ELR (cell line): ENCODE measurements around the gene KCNMB3.
A peak's percentile ranks its signal among the peaks of the same experiment; 100 is the strongest.

Experiments
- DNase-seq: peaks from one replicate; pipeline ENCODE4 v3.0.0-alpha.2; 2015; ENCODE audit warnings: low read depth

The KCNMB3 gene

DNA sequence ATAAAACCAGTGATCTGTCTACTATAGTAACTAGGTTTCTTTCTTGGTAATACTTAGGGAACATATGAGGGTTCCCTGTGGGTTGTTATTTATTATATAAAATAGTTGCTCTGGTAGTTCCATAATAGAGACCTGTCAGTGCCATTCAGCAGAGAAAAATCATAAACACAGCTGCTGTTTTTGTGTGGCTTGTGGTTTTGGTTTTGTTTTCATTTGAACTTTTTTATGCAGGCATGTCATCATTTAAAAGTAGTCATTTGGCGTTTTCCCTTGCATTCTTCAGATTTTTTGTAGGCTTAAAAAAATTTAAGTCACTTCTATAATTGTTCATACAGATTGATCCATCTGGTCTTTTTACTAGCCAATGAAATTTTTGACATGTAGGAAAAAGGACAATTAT is 54.8 kb downstream of the KCNMB3 start:
- peak; percentile 77 for DNase-seq

DNA sequence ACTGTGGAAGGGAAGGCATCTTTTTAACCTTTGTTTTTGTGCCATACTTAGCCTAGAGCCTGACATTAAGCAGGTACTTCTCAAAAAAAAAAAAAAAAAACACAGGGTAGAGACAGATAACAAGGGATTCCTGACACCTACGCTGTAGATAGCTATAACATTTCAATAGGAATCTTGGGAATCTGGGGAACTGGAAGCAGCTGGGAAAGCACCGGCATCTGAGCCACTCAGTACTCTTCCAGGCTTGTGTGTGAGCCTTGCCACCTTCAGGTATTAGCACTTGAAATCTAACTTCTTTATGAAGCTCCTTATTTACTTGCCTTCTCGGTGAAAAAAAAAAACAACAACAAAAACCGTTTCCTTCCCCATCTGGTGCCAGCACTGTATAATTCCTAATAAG is 56.0 kb downstream of the KCNMB3 start:
- DNase-seq, result no peak
